Muscle layer of duodenum (tissue), 2 donors: ENCODE measurements around the gene SLC35E1.

Experiments
- H3K27ac ChIP-seq: one replicate; pipeline ENCODE4 v1.7.0; 2013; ENCODE audit warnings: mild to moderate bottlenecking, low read length
- H3K27me3 ChIP-seq: one replicate; pipeline ENCODE4 v1.7.0; 2013; ENCODE audit warnings: low read depth, mild to moderate bottlenecking, control low read depth, low read length
- H3K36me3 ChIP-seq, 2 donors: one replicate each; pipeline ENCODE4 v1.7.0; 2013; ENCODE audit warnings: low read length in 2 of 2, control low read depth in 1 of 2, mild to moderate bottlenecking in 1 of 2; ENCODE audit not compliant: insufficient read depth in 2 of 2, control insufficient read depth in 1 of 2
- H3K4me1 ChIP-seq, 2 donors: one replicate each; pipeline ENCODE4 v1.7.0; 2013; ENCODE audit warnings: low read length in 2 of 2, mild to moderate bottlenecking in 2 of 2, control low read depth in 1 of 2, moderate library complexity in 1 of 2; ENCODE audit not compliant: insufficient read depth in 2 of 2, control insufficient read depth in 1 of 2
- H3K4me3 ChIP-seq, 2 donors: one replicate each; pipeline ENCODE4 v1.7.0; 2013; ENCODE audit warnings: low read length in 2 of 2, low read depth in 1 of 2, mild to moderate bottlenecking in 1 of 2
- H3K9me3 ChIP-seq, 2 donors: one replicate each; pipeline ENCODE4 v1.7.0; 2013; ENCODE audit warnings: low read length in 2 of 2, control low read depth in 1 of 2, mild to moderate bottlenecking in 1 of 2; ENCODE audit not compliant: control insufficient read depth in 1 of 2
- donor health status: healthy.

SLC35E1 gene

GRCh38 chr19:16586991-16587832 is 15.0 kb upstream of the SLC35E1 start:
- H3K36me3 ChIP-seq: no peaks in the 10 kb centered on the region
- no peaks in the 10 kb centered on the region for H3K9me3 ChIP-seq
- no peak overlapping the region for H3K27ac ChIP-seq
- H3K4me3 ChIP-seq: peak overlapping the region; percentile 4 to 30
- no peaks in the 10 kb centered on the region for H3K27me3 ChIP-seq
- H3K4me1 ChIP-seq: peaks cover 33 to 67% of the 10 kb centered on the region in 2 donors

- Histone ChIP-seq H3K27me3 (no peaks in the 10 kb centered on the region), H3K36me3 (peaks cover 0 to 3% of the 10 kb centered on the region in 2 donors), H3K4me3 (no peak overlapping the region), H3K27ac (no peak overlapping the region), H3K9me3 (no peaks in the 10 kb centered on the region), H3K4me1 (peaks cover 33 to 74% of the 10 kb centered on the region in 2 donors)
Measured at GRCh38 chr19:16586477-16586871, 14.3 kb upstream of the SLC35E1 start.

GRCh38 chr19:16585808-16586476 is 13.7 kb upstream of the SLC35E1 start:
- Histone ChIP-seq H3K4me3 (no peak overlapping the region), H3K27ac (peak overlapping the region; percentile 79), H3K9me3 (no peaks in the 10 kb centered on the region), H3K27me3 (no peaks in the 10 kb centered on the region), H3K4me1 (peaks cover 33 to 80% of the 10 kb centered on the region in 2 donors), H3K36me3 (peaks cover 0 to 3% of the 10 kb centered on the region in 2 donors)

- no peaks in the 10 kb centered on the region for H3K27me3 ChIP-seq
- peak overlapping the region in 1 of 2 donors; percentile 57 for H3K4me3 ChIP-seq
- peak overlapping the region; percentile 79 for H3K27ac ChIP-seq
- peaks cover 31 to 80% of the 10 kb centered on the region in 2 donors for H3K4me1 ChIP-seq
- H3K36me3 ChIP-seq: peaks cover 0 to 3% of the 10 kb centered on the region in 2 donors
- H3K9me3 ChIP-seq: no peaks in the 10 kb centered on the region
Measured at GRCh38 chr19:16585094-16585801, 13.0 kb upstream of the SLC35E1 start.

GRCh38 chr19:16584248-16585093 is 12.3 kb upstream of the SLC35E1 start:
- peak overlapping the region; percentile 79 for H3K27ac ChIP-seq
- peak overlapping the region in 1 of 2 donors; percentile 57 for H3K4me3 ChIP-seq
- H3K27me3 ChIP-seq: no peaks in the 10 kb centered on the region
- H3K9me3 ChIP-seq: no peaks in the 10 kb centered on the region
- peaks cover 27 to 74% of the 10 kb centered on the region in 2 donors for H3K4me1 ChIP-seq
- peaks cover 0 to 3% of the 10 kb centered on the region in 2 donors for H3K36me3 ChIP-seq

GRCh38 chr19:16582486-16583261 is 10.5 kb upstream of the SLC35E1 start:
- no peaks in the 10 kb centered on the region for H3K9me3 ChIP-seq
- H3K27ac ChIP-seq: no peak overlapping the region
- peaks cover 6 to 15% of the 10 kb centered on the region in 2 donors for H3K36me3 ChIP-seq
- H3K4me3 ChIP-seq: no peak overlapping the region
- no peaks in the 10 kb centered on the region for H3K27me3 ChIP-seq
- peaks cover 13 to 57% of the 10 kb centered on the region in 2 donors for H3K4me1 ChIP-seq

- no peaks in the 10 kb centered on the region for H3K27me3 ChIP-seq
Measured at GRCh38 chr19:16581971-16582343, 9.7 kb upstream of the SLC35E1 start.

GRCh38 chr19:16581145-16581970 is 9.1 kb upstream of the SLC35E1 start:
- Histone ChIP-seq H3K9me3 (no peaks in the 10 kb centered on the region), H3K27ac (no peak overlapping the region), H3K4me3 (no peak overlapping the region), H3K27me3 (no peaks in the 10 kb centered on the region), H3K4me1 (peaks cover 13 to 44% of the 10 kb centered on the region in 2 donors), H3K36me3 (peaks cover 12 to 27% of the 10 kb centered on the region in 2 donors)

More at GRCh38 chr19:16581971-16582343, 9.7 kb upstream of the SLC35E1 start:
- Histone ChIP-seq H3K4me3 (no peak overlapping the region), H3K4me1 (peaks cover 13 to 50% of the 10 kb centered on the region in 2 donors), H3K36me3 (peaks cover 9 to 21% of the 10 kb centered on the region in 2 donors), H3K27ac (no peak overlapping the region), H3K9me3 (no peaks in the 10 kb centered on the region)

- H3K4me3 ChIP-seq: no peak overlapping the region
- no peaks in the 10 kb centered on the region for H3K9me3 ChIP-seq
- H3K36me3 ChIP-seq: peaks cover 24 to 40% of the 10 kb centered on the region in 2 donors
- H3K27me3 ChIP-seq: no peaks in the 10 kb centered on the region
- peaks cover 8 to 38% of the 10 kb centered on the region in 2 donors for H3K4me1 ChIP-seq
- no peak overlapping the region for H3K27ac ChIP-seq
Measured at GRCh38 chr19:16579381-16579780, 7.2 kb upstream of the SLC35E1 start.
